PC-9 (cell line): ENCODE results near the gene AHDC1. TPM values are rescaled to one million over a fixed set of nuclear protein-coding genes. Genes with fewer than 3 reads are reported as not detected.

Experiments used
- BruUV-seq: library from RNA; stranded (reverse); fragments of 400-500 nt; replicated peaks from 2 replicates; lab custom pipeline; 2021; lab: Mats Ljungman, UMichigan
- CTCF ChIA-PET: fragments of 300-600 bp; sonication (Branson Sonifier 250); formaldehyde crosslinking; loops from one replicate; lab custom pipeline; 2022; ENCODE audit warnings: antibody characterized with exemption; lab: Charles Lee
- POLR2A ChIA-PET: fragments of 300-600 bp; sonication (Branson Sonifier 250); formaldehyde crosslinking; loops from one replicate; lab custom pipeline; 2022; ENCODE audit warnings: antibody characterized with exemption; ENCODE audit not compliant: unreplicated experiment; lab: Charles Lee
- DNase-seq, 2 experiments: peaks; one replicate each; pipeline versions ENCODE4 v3.0.0 to v3.0.0-alpha.2; 2015 to 2022; ENCODE audit warnings: mixed read lengths in 1 of 2
- H2AFZ ChIP-seq: fragments of 200-600 bp; sonication (generic); 2 replicates; pipeline ENCODE4 v1.8.1; 2017; ENCODE audit warnings: antibody characterized with exemption
- H3F3A ChIP-seq: fragments of 200-600 bp; sonication (generic); 2 replicates; pipeline ENCODE4 v1.8.1; 2017; ENCODE audit warnings: antibody characterized with exemption, mild to moderate bottlenecking, low read depth; ENCODE audit not compliant: insufficient read depth
- H3K27ac ChIP-seq: fragments of 200-600 bp; sonication (generic); 2 replicates; pipeline ENCODE4 v1.6.1; 2016; ENCODE audit warnings: mixed run types
- H3K27me3 ChIP-seq: fragments of 200-600 bp; sonication (generic); 2 replicates; pipeline ENCODE4 v1.6.1; 2016; ENCODE audit warnings: low read depth, mixed run types; ENCODE audit not compliant: insufficient read depth
- H3K36me3 ChIP-seq: fragments of 200-600 bp; sonication (generic); 2 replicates; pipeline ENCODE4 v1.6.1; 2016; ENCODE audit warnings: low read depth, mixed run types
- H3K4me1 ChIP-seq: fragments of 200-600 bp; sonication (generic); replicated peaks from 2 replicates; pipeline ENCODE4 v1.6.1; 2016; ENCODE audit warnings: mixed run types; ENCODE audit not compliant: insufficient read depth
- H3K4me2 ChIP-seq: fragments of 200-600 bp; sonication (generic); 2 replicates; pipeline ENCODE4 v1.6.1; 2017; ENCODE audit warnings: mixed run types
- H3K4me3 ChIP-seq: fragments of 200-600 bp; sonication (generic); 2 replicates; pipeline ENCODE4 v1.6.1; 2016; ENCODE audit warnings: mixed run types
- H3K79me2 ChIP-seq: fragments of 200-600 bp; sonication (generic); 2 replicates; pipeline ENCODE4 v1.6.1; 2017; ENCODE audit warnings: low read depth, mixed run types
- H3K9me2 ChIP-seq: fragments of 200-600 bp; sonication (generic); 2 replicates; pipeline ENCODE4 v1.8.1; 2017; ENCODE audit warnings: mild to moderate bottlenecking; ENCODE audit not compliant: insufficient read depth
- H3K9me3 ChIP-seq: fragments of 200-600 bp; sonication (generic); 2 replicates; pipeline ENCODE4 v1.8.1; 2016; ENCODE audit warnings: low read depth; ENCODE audit not compliant: insufficient read depth
- H4K20me1 ChIP-seq: fragments of 200-600 bp; sonication (generic); 2 replicates; pipeline ENCODE4 v1.8.1; 2017; ENCODE audit not compliant: insufficient read depth
- EZH2 ChIP-seq: fragments of 200-600 bp; sonication (generic); IDR thresholded peaks from 2 replicates; pipeline ENCODE4 v1.8.0; 2017; ENCODE audit warnings: antibody characterized with exemption, low read depth
- intact Hi-C: fragments of 100-400 bp; cut with micrococcal nuclease; formaldehyde crosslinking; loops from one replicate; pipeline ENCODE4 v1.10.0; 2022; ENCODE audit not compliant: unreplicated experiment
- total RNA-seq: library from RNA; stranded (reverse); gene quantifications from 2 replicates; pipeline ENCODE4 v1.2.3, GENCODE V29; 2021
- TF ChIP-seq, protein P1 (sequence below): fragments of 200-600 bp; sonication (generic); conservative IDR thresholded peaks from 2 replicates; pipeline ENCODE4 v1.6.1; 2017; ENCODE audit warnings: mixed run types, antibody characterized with exemption, mild to moderate bottlenecking, moderate library complexity

Gene AHDC1
- total RNA-seq, 1 experiment from 2014 or later, result 48.8 TPM

- no TSS peak for BruUV-seq
- POLR2A ChIA-PET, result interaction anchor here (0.6 to 0.7 kb wide), 5 partner anchors 21 to 415 kb away, joined by 3 to 24 read pairs (median 3); partner anchors contain the start of genes SLC9A1 and STX12
- CTCF ChIA-PET, result interaction anchor here (0.6 to 1.8 kb wide), 3 partner anchors 21 to 32 kb away, joined by 3 to 8 read pairs (median 5); no protein-coding TSS in a partner anchor
- Histone ChIP-seq H3F3A (peaks cover 4% of the 10 kb centered on the region; the same call in 1 of the 2 replicates), H2AFZ (no peak overlapping the region), H3K4me2 (no peak overlapping the region), H3K4me3 (no peak overlapping the region), H3K27me3 (no peaks in the 10 kb centered on the region), H3K79me2 (peaks cover 7% of the 10 kb centered on the region), H4K20me1 (no peaks in the 10 kb centered on the region), H3K4me1 (peaks cover 20% of the 10 kb centered on the region), H3K36me3 (no peaks in the 10 kb centered on the region), H3K27ac (no peak overlapping the region), H3K9me2 (no peaks in the 10 kb centered on the region), H3K9me3 (no peaks in the 10 kb centered on the region)
- DNase-seq, result no peak
- TF ChIP-seq, protein P1, sequence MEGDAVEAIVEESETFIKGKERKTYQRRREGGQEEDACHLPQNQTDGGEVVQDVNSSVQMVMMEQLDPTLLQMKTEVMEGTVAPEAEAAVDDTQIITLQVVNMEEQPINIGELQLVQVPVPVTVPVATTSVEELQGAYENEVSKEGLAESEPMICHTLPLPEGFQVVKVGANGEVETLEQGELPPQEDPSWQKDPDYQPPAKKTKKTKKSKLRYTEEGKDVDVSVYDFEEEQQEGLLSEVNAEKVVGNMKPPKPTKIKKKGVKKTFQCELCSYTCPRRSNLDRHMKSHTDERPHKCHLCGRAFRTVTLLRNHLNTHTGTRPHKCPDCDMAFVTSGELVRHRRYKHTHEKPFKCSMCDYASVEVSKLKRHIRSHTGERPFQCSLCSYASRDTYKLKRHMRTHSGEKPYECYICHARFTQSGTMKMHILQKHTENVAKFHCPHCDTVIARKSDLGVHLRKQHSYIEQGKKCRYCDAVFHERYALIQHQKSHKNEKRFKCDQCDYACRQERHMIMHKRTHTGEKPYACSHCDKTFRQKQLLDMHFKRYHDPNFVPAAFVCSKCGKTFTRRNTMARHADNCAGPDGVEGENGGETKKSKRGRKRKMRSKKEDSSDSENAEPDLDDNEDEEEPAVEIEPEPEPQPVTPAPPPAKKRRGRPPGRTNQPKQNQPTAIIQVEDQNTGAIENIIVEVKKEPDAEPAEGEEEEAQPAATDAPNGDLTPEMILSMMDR, result no peak
- TF ChIP-seq EZH2, result no peak
- intact Hi-C loops, result loop anchor here (2.0 kb wide), 1 partner anchor 33 kb away; no protein-coding TSS in a partner anchor
Observed at GRCh38 chr1:27569506-27570291, 34.2 kb downstream of the AHDC1 start.

DNA sequence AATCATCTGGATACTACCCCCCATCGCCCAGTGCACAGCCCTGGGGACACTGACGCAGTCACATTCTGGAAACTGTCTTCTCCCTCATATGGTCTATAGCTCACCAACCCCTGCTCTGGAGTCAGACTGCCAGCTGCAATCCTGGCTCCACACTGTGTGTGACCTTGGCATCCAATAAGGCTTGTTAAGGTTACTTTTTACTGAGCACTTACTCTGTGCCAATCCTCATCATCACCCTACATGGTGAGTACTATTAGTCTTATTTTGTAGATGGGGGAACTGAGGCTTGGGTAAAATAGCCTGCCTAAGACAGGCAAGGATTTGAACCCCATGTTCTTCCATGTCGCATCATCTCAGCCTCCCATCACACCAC lies 34.9 kb downstream of the AHDC1 start:
- no TSS peak for BruUV-seq
- H3K4me3 ChIP-seq, result peak overlapping the region; percentile 53; the same call in 1 of the 2 replicates
- DNase-seq, result no peak

More for the DNA sequence above, 34.9 kb downstream of the AHDC1 start:
- Histone ChIP-seq H3K27ac (no peak overlapping the region), H3K4me1 (peaks cover 26% of the 10 kb centered on the region), H2AFZ (no peak overlapping the region), H3K79me2 (peaks cover 7% of the 10 kb centered on the region), H3K9me2 (no peaks in the 10 kb centered on the region), H3K4me2 (peak overlapping the region; percentile 58), H3K36me3 (no peaks in the 10 kb centered on the region), H3F3A (peaks cover 6% of the 10 kb centered on the region; the same call in 1 of the 2 replicates), H3K27me3 (no peaks in the 10 kb centered on the region), H3K9me3 (no peaks in the 10 kb centered on the region), H4K20me1 (no peaks in the 10 kb centered on the region)
- ChIA-PET POLR2A (interaction anchor here (0.6 to 1.4 kb wide), 4 partner anchors 12 to 414 kb away, joined by 3 to 24 read pairs (median 4); partner anchors contain the start of gene SLC9A1), CTCF (interaction anchor here (1.6 to 1.8 kb wide), 2 partner anchors 11 to 33 kb away, joined by 8 to 22 read pairs; no protein-coding TSS in a partner anchor)
- intact Hi-C loops, result loop anchor here (2.0 kb wide), 1 partner anchor 34 kb away; no protein-coding TSS in a partner anchor
- TF ChIP-seq, protein P1, result no peak
- TF ChIP-seq EZH2, result no peak
